SU-DHL-6 (cell line): ENCODE measurements around the gene CLN6.

Source experiments
- H2AFZ ChIP-seq: fragments of 200-600 bp; sonication (generic); 2 replicates; pipeline ENCODE4 v1.6.1; 2014; ENCODE audit warnings: low read depth, mild to moderate bottlenecking, moderate library complexity, mixed read lengths, antibody characterized with exemption, low read length; ENCODE audit not compliant: severe bottlenecking
- H3F3A ChIP-seq: fragments of 200-600 bp; shearing (Covaris generic); 2 replicates; pipeline ENCODE4 v1.6.0; 2016; ENCODE audit warnings: antibody characterized with exemption, mild to moderate bottlenecking; ENCODE audit not compliant: insufficient read depth
- H3K27ac ChIP-seq: fragments of 200-600 bp; sonication (generic); 2 replicates; pipeline ENCODE4 v1.5.1; 2016; ENCODE audit warnings: low read depth, mild to moderate bottlenecking, low read length, moderate library complexity, mixed read lengths
- H3K27me3 ChIP-seq: fragments of 200-600 bp; sonication (generic), shearing (Covaris generic); 2 replicates; pipeline ENCODE4 v1.6.0; 2014; ENCODE audit warnings: mild to moderate bottlenecking, low read length
- H3K36me3 ChIP-seq: fragments of 200-600 bp; sonication (generic); 2 replicates; pipeline ENCODE4 v1.6.1; 2014; ENCODE audit warnings: mild to moderate bottlenecking, low read length, mixed read lengths
- H3K4me2 ChIP-seq: fragments of 300-600, 200-600 bp; shearing (Covaris generic), sonication (generic); 2 replicates; pipeline ENCODE4 v1.6.0; 2014; ENCODE audit warnings: low read length, low read depth, mild to moderate bottlenecking; ENCODE audit not compliant: poor library complexity, severe bottlenecking
- H3K4me3 ChIP-seq: fragments of 200-600 bp; sonication (generic); 2 replicates; pipeline ENCODE4 v1.5.1; 2014; ENCODE audit warnings: antibody characterized with exemption, low read length, mild to moderate bottlenecking, mixed read lengths; ENCODE audit not compliant: insufficient read depth, poor library complexity, severe bottlenecking
- H3K79me2 ChIP-seq: fragments of 200-600 bp; sonication (generic); 2 replicates; pipeline ENCODE4 v1.6.1; 2014; ENCODE audit warnings: mild to moderate bottlenecking, low read length, moderate library complexity; ENCODE audit not compliant: insufficient read depth
- H3K9ac ChIP-seq: fragments of 200-600 bp; sonication (generic); 2 replicates; pipeline ENCODE4 v1.7.0; 2014; ENCODE audit warnings: mild to moderate bottlenecking, low read length
- H3K9me2 ChIP-seq: fragments of 200-600 bp; sonication (generic); replicated peaks from 2 replicates; pipeline ENCODE4 v1.6.1; 2014; ENCODE audit warnings: low read length; ENCODE audit not compliant: insufficient read depth
- H3K9me3 ChIP-seq: fragments of 200-600 bp; sonication (generic); 2 replicates; pipeline ENCODE4 v1.6.1; 2014; ENCODE audit warnings: low read length, mixed read lengths; ENCODE audit not compliant: insufficient read depth
- H4K20me1 ChIP-seq: fragments of 200-600 bp; sonication (generic); 2 replicates; pipeline ENCODE4 v1.6.1; 2014; ENCODE audit warnings: low read depth, mild to moderate bottlenecking, antibody characterized with exemption, low read length, moderate library complexity, mixed read lengths
- EZH2phosphoT487 ChIP-seq: fragments of 200-600 bp; sonication (generic), shearing (Covaris generic); conservative IDR thresholded peaks from 2 replicates; pipeline ENCODE4 v1.6.1; 2018; ENCODE audit warnings: mild to moderate bottlenecking, antibody characterized with exemption, low read length, moderate library complexity, mixed read lengths
- TF ChIP-seq, protein P1 (sequence below): fragments of 200-600 bp; sonication (generic); IDR thresholded peaks from one replicate; pipeline ENCODE4 v1.5.1; 2017; ENCODE audit warnings: antibody characterized with exemption, mild to moderate bottlenecking, low read length, moderate library complexity; ENCODE audit not compliant: insufficient read depth, poor library complexity, severe bottlenecking

Gene CLN6

DNA sequence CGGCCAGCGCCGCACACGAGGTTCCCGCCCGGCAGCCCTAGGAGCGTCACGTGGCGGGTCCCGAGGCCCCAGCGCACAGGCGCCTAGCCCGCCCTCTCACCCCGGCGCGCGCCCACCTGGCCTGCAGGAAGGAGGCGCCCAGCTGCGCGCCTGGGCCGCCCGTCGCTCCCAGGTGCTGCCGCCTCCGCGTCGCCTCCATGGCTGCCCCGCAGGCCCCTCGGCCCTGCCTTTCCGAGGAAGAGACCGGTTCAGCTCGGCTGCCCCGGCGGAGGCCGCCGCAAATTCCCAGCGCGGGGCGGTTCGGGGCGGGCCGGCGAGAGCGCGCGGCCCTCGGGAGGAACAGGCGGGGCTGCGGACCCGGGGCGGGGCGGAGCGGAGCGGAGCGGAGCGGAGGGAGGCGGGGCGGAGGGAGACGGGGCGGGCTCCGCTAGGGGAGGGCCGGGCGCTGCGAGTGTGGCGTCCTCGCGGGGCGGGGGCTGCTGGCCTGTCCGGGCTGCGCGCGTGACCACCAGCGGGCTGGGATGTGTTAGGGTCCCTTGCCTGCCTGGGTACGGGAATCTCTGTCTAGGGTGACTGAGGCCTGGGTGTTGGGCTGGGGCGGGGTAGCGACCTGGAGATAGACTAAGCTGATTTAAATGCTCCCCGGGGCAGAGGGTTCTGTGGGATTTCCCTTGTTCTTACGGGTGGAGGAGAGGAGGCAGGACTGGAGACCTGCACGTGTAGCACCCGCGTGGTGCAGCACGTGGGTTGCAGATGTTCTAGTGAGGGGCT lies at the start of gene CLN6:
CLN6 (minus strand) TSS at position 343 of the 771 bp plus-strand sequence; CDS start at position 199, 144 bp downstream.
- Histone ChIP-seq H2AFZ (peak within 1 kb of the TSS; percentile 90), H3K9ac (peak within 1 kb of the TSS; percentile 99), H4K20me1 (no peaks in the 10 kb centered on the region), H3K27ac (peak within 1 kb of the TSS; percentile 91), H3K36me3 (no peaks in the 10 kb centered on the region), H3K9me3 (no peaks in the 10 kb centered on the region), H3K4me2 (peak within 1 kb of the TSS; percentile 89), H3K9me2 (no peaks in the 10 kb centered on the region), H3K79me2 (peaks cover 46% of the 10 kb centered on the region), H3F3A (peaks cover 8% of the 10 kb centered on the region), H3K27me3 (no peaks in the 10 kb centered on the region), H3K4me3 (peak within 1 kb of the TSS; percentile 84)
- TF ChIP-seq, protein P1, sequence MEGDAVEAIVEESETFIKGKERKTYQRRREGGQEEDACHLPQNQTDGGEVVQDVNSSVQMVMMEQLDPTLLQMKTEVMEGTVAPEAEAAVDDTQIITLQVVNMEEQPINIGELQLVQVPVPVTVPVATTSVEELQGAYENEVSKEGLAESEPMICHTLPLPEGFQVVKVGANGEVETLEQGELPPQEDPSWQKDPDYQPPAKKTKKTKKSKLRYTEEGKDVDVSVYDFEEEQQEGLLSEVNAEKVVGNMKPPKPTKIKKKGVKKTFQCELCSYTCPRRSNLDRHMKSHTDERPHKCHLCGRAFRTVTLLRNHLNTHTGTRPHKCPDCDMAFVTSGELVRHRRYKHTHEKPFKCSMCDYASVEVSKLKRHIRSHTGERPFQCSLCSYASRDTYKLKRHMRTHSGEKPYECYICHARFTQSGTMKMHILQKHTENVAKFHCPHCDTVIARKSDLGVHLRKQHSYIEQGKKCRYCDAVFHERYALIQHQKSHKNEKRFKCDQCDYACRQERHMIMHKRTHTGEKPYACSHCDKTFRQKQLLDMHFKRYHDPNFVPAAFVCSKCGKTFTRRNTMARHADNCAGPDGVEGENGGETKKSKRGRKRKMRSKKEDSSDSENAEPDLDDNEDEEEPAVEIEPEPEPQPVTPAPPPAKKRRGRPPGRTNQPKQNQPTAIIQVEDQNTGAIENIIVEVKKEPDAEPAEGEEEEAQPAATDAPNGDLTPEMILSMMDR = no peak
- TF ChIP-seq EZH2phosphoT487 = no peak

DNA sequence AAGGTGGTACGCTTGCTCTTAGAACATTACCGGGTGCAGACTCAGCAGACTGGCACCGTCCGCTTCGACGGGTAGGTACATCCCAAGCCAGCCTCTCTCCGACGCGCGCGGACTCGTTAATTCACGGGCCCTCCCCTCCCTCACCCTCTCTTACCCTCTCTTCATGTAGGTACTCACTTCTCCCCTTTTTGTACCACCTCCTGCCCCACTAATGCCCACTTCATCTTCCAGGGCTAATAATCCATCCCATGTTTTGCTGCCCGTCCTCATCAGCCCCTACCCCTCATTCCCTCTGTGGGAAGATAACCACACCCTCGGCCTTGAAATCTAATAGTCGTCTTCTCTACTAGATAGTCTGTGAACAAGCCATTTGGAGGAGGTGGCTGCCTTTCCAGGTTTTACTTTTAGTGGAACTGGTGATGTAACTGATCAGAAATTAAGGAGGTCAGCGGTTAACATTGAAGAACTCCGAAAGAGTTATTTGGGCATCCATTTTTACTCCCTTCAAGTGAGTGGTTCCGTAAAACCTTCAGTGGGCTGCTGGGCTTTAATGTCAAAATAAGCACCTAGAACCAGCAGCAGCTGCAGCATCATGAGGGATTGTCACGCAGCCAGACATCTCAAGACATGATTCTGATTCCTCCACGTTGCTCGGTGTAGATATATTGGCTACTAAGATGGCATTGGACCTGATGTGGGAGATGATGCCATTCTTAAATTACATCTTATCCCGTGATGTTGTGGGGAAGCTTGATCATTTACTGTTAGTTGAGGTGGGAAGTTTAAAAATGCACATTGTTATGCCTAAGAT lies 49.3 kb upstream of the CLN6 start:
- Histone ChIP-seq H2AFZ (peak overlapping the region; percentile 100), H3K4me2 (peak overlapping the region; percentile 97), H3K4me3 (peak overlapping the region; percentile 76), H3K9me2 (no peaks in the 10 kb centered on the region), H3K27ac (peak overlapping the region; percentile 93), H3K36me3 (peaks cover 4% of the 10 kb centered on the region; the same call in 1 of the 2 replicates), H3K9me3 (no peaks in the 10 kb centered on the region), H3K27me3 (no peaks in the 10 kb centered on the region), H3K79me2 (peaks cover 59% of the 10 kb centered on the region), H4K20me1 (peaks cover 27% of the 10 kb centered on the region), H3F3A (peaks cover 11% of the 10 kb centered on the region), H3K9ac (peak overlapping the region; percentile 85)
- TF ChIP-seq EZH2phosphoT487 = no peak
- TF ChIP-seq, protein P1 = no peak

DNA sequence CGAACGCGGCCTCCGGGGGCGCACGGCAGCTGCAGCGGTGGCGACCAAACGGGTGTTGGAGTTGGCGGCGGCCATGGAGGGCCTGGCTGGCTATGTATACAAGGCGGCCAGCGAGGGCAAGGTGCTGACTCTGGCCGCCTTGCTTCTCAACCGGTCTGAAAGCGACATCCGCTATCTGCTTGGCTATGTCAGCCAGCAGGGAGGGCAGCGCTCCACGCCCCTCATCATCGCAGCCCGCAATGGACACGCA lies 48.7 kb upstream of the CLN6 start:
- H3K4me2 ChIP-seq = peak overlapping the region; percentile 97
- H3K27me3 ChIP-seq = no peaks in the 10 kb centered on the region
- H3K79me2 ChIP-seq = peaks cover 53% of the 10 kb centered on the region
- peak overlapping the region; percentile 100 for H2AFZ ChIP-seq
- H3K9me2 ChIP-seq = no peaks in the 10 kb centered on the region
- H3K9me3 ChIP-seq = no peaks in the 10 kb centered on the region
- H3K36me3 ChIP-seq = 0 out of 2 replicates have a peak, but pooled peaks cover 4% of the 10 kb centered on the region
- peaks cover 27% of the 10 kb centered on the region for H4K20me1 ChIP-seq
- peak overlapping the region; percentile 85 for H3K9ac ChIP-seq
- H3K4me3 ChIP-seq = peak overlapping the region; percentile 76
- TF ChIP-seq, protein P1 = no peak
- no peak for TF ChIP-seq EZH2phosphoT487
- H3K27ac ChIP-seq = peak overlapping the region; percentile 93
- peaks cover 11% of the 10 kb centered on the region for H3F3A ChIP-seq
